ENCODE data around the gene CFAP210. TPM values are rescaled to one million over a fixed set of nuclear protein-coding genes. Genes with fewer than 3 reads are reported as not detected.
"Not testable (repeated sequence)": the region's sequence is repeated elsewhere in the genome, so short reads cannot be mapped to it uniquely, and the experiment has no call there.

The CFAP210 gene
- polyA plus RNA-seq, 1 experiment = not detected

DNA sequence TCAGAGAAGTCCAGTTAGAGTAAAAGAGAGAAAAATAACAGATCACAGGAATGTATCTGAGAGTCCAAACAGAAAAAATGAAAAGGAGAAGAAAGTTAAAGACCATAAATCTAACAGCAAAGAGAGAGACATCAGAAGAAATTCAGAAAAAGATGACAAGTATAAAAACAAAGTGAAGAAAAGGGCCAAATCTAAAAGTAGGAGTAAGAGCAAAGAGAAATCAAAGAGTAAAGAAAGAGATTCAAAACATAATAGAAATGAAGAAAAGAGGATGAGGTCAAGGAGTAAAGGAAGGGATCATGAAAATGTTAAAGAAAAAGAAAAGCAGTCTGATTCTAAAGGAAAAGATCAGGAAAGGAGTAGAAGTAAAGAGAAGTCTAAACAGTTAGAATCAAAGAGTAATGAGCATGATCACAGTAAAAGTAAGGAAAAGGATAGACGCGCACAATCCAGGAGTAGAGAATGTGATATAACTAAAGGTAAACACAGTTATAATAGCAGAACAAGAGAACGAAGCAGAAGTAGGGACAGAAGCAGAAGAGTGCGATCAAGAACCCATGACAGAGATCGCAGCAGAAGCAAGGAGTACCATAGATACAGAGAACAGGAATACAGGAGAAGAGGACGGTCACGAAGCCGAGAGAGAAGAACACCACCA lies 57.6 kb downstream of the CFAP210 start:
- Histone ChIP-seq H3K27me3 (ENCODE audit: control insufficient read depth, insufficient read depth, low read length) (no peaks in the 10 kb centered on the region), H3K36me3 (ENCODE audit: control insufficient read depth, insufficient read depth, low read length) (peaks cover 3% of the 10 kb centered on the region), H3K4me3 (ENCODE audit: low read depth, low read length) (no peak overlapping the region)
- no peak for DNase-seq (ENCODE audit: low read depth)
- TF ChIP-seq CTCF (IDR thresholded peaks at IDR 0.05; ENCODE audit: insufficient read depth, low read depth, low read length) = no peak
- ChIA-PET POLR2A (no interaction called here), CTCF (no interaction called here)

- Histone ChIP-seq H3K36me3 (ENCODE audit: control insufficient read depth, insufficient read depth, low read length) (peaks cover 5% of the 10 kb centered on the region), H3K27me3 (ENCODE audit: control insufficient read depth, insufficient read depth, low read length) (no peaks in the 10 kb centered on the region), H3K4me3 (ENCODE audit: low read depth, low read length) (no peak overlapping the region)
- CTCF ChIA-PET = no interaction called here
- DNase-seq (ENCODE audit: low read depth) = no peak
- no peak for TF ChIP-seq CTCF (IDR thresholded peaks at IDR 0.05; ENCODE audit: insufficient read depth, low read depth, low read length)
- POLR2A ChIA-PET = no interaction called here
These were observed 68.4 kb downstream of the CFAP210 start for GRCh38 chr2:169625781-169626180.

DNA sequence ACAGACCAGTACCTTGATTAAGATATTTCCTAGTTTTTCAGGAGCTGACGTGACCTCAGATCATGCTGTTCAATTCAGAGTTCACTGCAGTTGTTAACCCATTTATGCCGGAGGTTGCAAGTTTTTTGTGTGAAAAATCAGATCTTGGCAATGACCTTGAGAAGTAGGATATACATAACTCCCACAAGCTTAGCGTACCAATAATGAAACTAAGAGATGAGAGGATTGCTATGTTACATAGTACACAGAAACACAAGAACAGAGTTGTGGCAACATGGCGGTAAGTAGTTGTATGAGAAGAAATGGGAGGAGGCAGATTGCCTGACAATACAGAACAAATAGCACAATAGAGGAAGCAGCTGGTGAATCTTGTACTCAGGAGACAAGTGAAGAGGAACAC lies 71.0 kb downstream of the CFAP210 start:
- no peaks in the 10 kb centered on the region for H3K27me3 ChIP-seq (ENCODE audit: control insufficient read depth, insufficient read depth, low read length)
- no peak overlapping the region for H3K4me3 ChIP-seq (ENCODE audit: low read depth, low read length)
- H3K36me3 ChIP-seq (ENCODE audit: control insufficient read depth, insufficient read depth, low read length) = peaks cover 4% of the 10 kb centered on the region
- no peak for DNase-seq (ENCODE audit: low read depth)
- CTCF ChIA-PET = no interaction called here
- no peak for TF ChIP-seq CTCF (IDR thresholded peaks at IDR 0.05; ENCODE audit: insufficient read depth, low read depth, low read length)
- POLR2A ChIA-PET = no interaction called here

DNA sequence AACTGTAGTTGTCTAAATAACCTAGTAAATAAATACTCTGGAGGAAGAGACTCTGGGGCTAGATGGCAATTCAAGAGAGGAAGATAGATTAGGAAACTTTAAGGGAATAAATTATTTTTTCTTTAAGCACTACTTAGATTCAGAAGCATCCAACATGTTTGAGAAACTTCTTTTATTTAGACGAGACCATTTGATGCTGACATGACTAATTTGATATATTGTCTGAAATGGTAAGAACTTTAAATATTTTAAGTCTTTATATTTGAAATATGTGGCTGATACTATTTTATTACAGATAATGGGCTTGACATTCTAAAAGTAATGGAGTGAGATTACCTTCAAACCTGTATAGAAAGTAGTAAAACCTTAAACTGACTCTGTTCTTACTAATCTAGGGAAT lies 73.7 kb downstream of the CFAP210 start:
- Histone ChIP-seq H3K27me3 (ENCODE audit: control insufficient read depth, insufficient read depth, low read length) (no peaks in the 10 kb centered on the region), H3K36me3 (ENCODE audit: control insufficient read depth, insufficient read depth, low read length) (peaks cover 3% of the 10 kb centered on the region; the same call in 1 of the 2 replicates), H3K4me3 (ENCODE audit: low read depth, low read length) (no peak overlapping the region)
- no peak for DNase-seq (ENCODE audit: low read depth)
- TF ChIP-seq CTCF (IDR thresholded peaks at IDR 0.05; ENCODE audit: insufficient read depth, low read depth, low read length) = no peak
- CTCF ChIA-PET = no interaction called here
- POLR2A ChIA-PET = no interaction called here

DNA sequence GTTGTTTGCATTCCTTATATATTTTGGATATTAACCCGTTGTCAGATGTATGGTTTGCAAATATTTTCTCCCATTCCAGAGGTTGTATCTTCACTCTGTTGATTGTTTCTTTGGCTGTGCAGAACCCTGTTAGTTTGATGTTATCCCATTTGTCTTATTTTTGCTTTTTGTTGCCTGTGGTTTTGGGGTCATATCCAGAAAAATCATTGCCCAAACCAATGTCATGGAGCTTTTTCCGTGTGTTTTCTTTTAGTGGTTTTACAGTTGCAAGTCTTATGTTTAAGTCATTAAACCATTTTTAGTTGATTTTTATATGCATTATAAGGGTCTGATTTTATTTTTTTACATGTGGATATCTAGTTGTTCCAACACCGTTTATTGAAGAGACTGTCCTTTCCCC lies 74.3 kb downstream of the CFAP210 start:
- ChIA-PET POLR2A (no interaction called here), CTCF (no interaction called here)
- Histone ChIP-seq H3K36me3 (ENCODE audit: control insufficient read depth, insufficient read depth, low read length) (peaks cover 4% of the 10 kb centered on the region; the same call in 1 of the 2 replicates), H3K27me3 (ENCODE audit: control insufficient read depth, insufficient read depth, low read length) (no peaks in the 10 kb centered on the region), H3K4me3 (ENCODE audit: low read depth, low read length) (no peak overlapping the region)
- no peak for TF ChIP-seq CTCF (IDR thresholded peaks at IDR 0.05; ENCODE audit: insufficient read depth, low read depth, low read length)
- no peak for DNase-seq (ENCODE audit: low read depth)

- H3K4me3 ChIP-seq (ENCODE audit: low read depth, low read length); DNase-seq (ENCODE audit: low read depth); H3K36me3 ChIP-seq (ENCODE audit: control insufficient read depth, insufficient read depth, low read length); H3K27me3 ChIP-seq (ENCODE audit: control insufficient read depth, insufficient read depth, low read length); CTCF ChIA-PET; POLR2A ChIA-PET: not testable (repeated sequence)
These were observed 78.2 kb downstream of the CFAP210 start for GRCh38 chr2:169615982-169616381.

Data from BJ (cell line).